ENCODE results near the gene WNK3. TPM values are rescaled to one million over a fixed set of nuclear protein-coding genes. Genes with fewer than 3 reads are reported as not detected.

WNK3 gene
- total and polyA plus RNA-seq, 9 of the 15 experiments (the other 6 are each of a cell fraction or from before 2014, with no cell fraction given) = under 0.01 to 0.02 (median 0.01) TPM; not detected in 4

- no peaks in the 10 kb centered on the region for H4K20me1 ChIP-seq (replicated peaks; ENCODE audit: control insufficient read depth, insufficient read depth, low read length)
- H2AFZ ChIP-seq (ENCODE audit: low read depth, low read length) = no peak overlapping the region
- peaks cover 0 to 5% of the 10 kb centered on the region in 2 experiments; a peak in 2 of 5 replicates for H3K4me1 ChIP-seq (replicated peaks in 1 of 2; ENCODE audit: control insufficient read depth in 2 of 2, insufficient read depth in 2 of 2, low read length in 2 of 2)
- FAIRE-seq (no peak), ATAC-seq (no peak), DNase-seq (ENCODE audit: extremely low read depth in 1 of 4, low spot score in 3 of 4) (no peak)
- CTCF ChIA-PET (ENCODE audit: low intra/inter-chr PET ratio) = no interaction called here
- BruUV-seq (replicated peaks) = no TSS peak
- H3K9me1 ChIP-seq (ENCODE audit: control insufficient read depth, insufficient read depth, low read length) = no peaks in the 10 kb centered on the region
- H3K9ac ChIP-seq (ENCODE audit: insufficient read depth in 1 of 2, low read depth in 2 of 2, low read length in 2 of 2) = no peak overlapping the region
- in situ Hi-C loops (cut with MboI) = no loop called here
- H3K9me3 ChIP-seq (replicated peaks; ENCODE audit: control insufficient read depth, insufficient read depth, low read depth, low read length) = no peaks in the 10 kb centered on the region
- intact Hi-C loops (cut with micrococcal nuclease) = no loop called here
- H3K79me2 ChIP-seq (ENCODE audit: control insufficient read depth, insufficient read depth, low read length) = peaks cover 52% of the 10 kb centered on the region
- TF ChIP-seq RBM25 (IDR thresholded peaks at IDR 0.05; ENCODE audit: low read depth, low read length, severe bottlenecking) = peak; percentile 54
- TF ChIP-seq, protein P1, sequence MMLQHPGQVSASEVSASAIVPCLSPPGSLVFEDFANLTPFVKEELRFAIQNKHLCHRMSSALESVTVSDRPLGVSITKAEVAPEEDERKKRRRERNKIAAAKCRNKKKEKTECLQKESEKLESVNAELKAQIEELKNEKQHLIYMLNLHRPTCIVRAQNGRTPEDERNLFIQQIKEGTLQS (IDR thresholded peaks at IDR 0.05) = no peak
- TF ChIP-seq, protein P1 (CRISPR knock-in tag; conservative IDR thresholded peaks at IDR 0.05) = no peak
- no peaks in the 10 kb centered on the region for H3K27me3 ChIP-seq (ENCODE audit: control insufficient read depth in 2 of 2, insufficient read depth in 2 of 2, low read length in 2 of 2)
- WGBS (ENCODE audit: insufficient coverage, low coverage, missing lambda C conversion rate) = 19% methylated on average over 5 of the region's 5 CpGs
- H3K4me3 ChIP-seq = no peak overlapping the region
- H3K36me3 ChIP-seq (ENCODE audit: control insufficient read depth, insufficient read depth, low read length) = peaks cover 7% of the 10 kb centered on the region; the same call in 1 of the 3 replicates
- H3K4me2 ChIP-seq (ENCODE audit: insufficient read depth, low read length) = no peak overlapping the region
- POLR2A ChIA-PET = no interaction called here
- no peak overlapping the region for H3K27ac ChIP-seq (ENCODE audit: extremely low read depth, low read depth, low read length)
Observed at GRCh38 chrX:54178100-54178940, 179.5 kb downstream of the WNK3 start.

DNA sequence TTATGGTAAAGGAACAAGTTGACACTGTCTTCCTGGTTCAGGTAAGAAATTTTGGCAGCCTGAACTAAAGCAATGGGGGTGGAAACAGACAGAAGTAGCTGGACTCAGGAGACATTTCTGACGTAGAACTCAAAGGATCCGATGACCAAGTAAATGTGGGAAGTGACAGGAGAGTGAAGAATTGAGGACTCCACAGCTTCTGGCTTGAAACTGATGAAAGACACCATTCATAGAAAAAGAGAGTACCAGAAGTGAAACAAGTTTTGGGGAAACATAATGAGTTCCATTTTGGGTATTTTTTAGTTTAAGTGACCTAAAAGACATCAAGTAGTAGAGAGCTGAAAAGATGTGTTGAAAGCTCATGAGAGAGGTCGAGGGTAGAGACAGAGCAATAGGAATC is 180.5 kb downstream of the WNK3 start:
- TF ChIP-seq MED1 (CRISPR knock-in tag; IDR thresholded peaks at IDR 0.05; ENCODE audit: borderline replicate concordance) (no peak), ZBTB1 (CRISPR knock-in tag; IDR thresholded peaks at IDR 0.05; ENCODE audit: borderline replicate concordance, low read depth) (no peak), ZHX1 (conservative IDR thresholded peaks at IDR 0.05; ENCODE audit: low read length) (no peak), ZNF583 (CRISPR knock-in tag; IDR thresholded peaks at IDR 0.05) (no peak), SMARCA4 (IDR thresholded peaks at IDR 0.05) (no peak), ZNF354B (CRISPR knock-in tag; IDR thresholded peaks at IDR 0.05) (no peak)
- Histone ChIP-seq H2AFZ (ENCODE audit: low read depth, low read length) (no peak overlapping the region), H3K4me1 (replicated peaks in 1 of 2; ENCODE audit: control insufficient read depth in 2 of 2, insufficient read depth in 2 of 2, low read length in 2 of 2) (peaks cover 0 to 2% of the 10 kb centered on the region in 2 experiments; a peak in 2 of 5 replicates), H3K4me3 (no peak overlapping the region), H3K79me2 (ENCODE audit: control insufficient read depth, insufficient read depth, low read length) (peaks cover 44% of the 10 kb centered on the region), H3K9me1 (ENCODE audit: control insufficient read depth, insufficient read depth, low read length) (no peaks in the 10 kb centered on the region), H3K9me3 (replicated peaks; ENCODE audit: control insufficient read depth, insufficient read depth, low read depth, low read length) (no peaks in the 10 kb centered on the region), H3K4me2 (ENCODE audit: insufficient read depth, low read length) (no peak overlapping the region), H4K20me1 (replicated peaks; ENCODE audit: control insufficient read depth, insufficient read depth, low read length) (no peaks in the 10 kb centered on the region), H3K9ac (ENCODE audit: insufficient read depth in 1 of 2, low read depth in 2 of 2, low read length in 2 of 2) (no peak overlapping the region), H3K27me3 (ENCODE audit: control insufficient read depth in 2 of 2, insufficient read depth in 2 of 2, low read length in 2 of 2) (no peaks in the 10 kb centered on the region), H3K36me3 (ENCODE audit: control insufficient read depth, insufficient read depth, low read length) (peaks cover 7% of the 10 kb centered on the region; the same call in 1 of the 3 replicates), H3K27ac (ENCODE audit: extremely low read depth, low read depth, low read length) (no peak overlapping the region)
- 30% methylated on average over 1 of the region's 3 CpGs for WGBS (ENCODE audit: insufficient coverage, low coverage, missing lambda C conversion rate)
- ATAC-seq (no peak), FAIRE-seq (no peak), DNase-seq (ENCODE audit: extremely low read depth in 1 of 4, low spot score in 3 of 4) (no peak)
- no TSS peak for BruUV-seq (replicated peaks)
- in situ Hi-C loops (cut with MboI) = no loop called here
- intact Hi-C loops (cut with micrococcal nuclease) = no loop called here
- ChIA-PET CTCF (ENCODE audit: low intra/inter-chr PET ratio) (no interaction called here), POLR2A (no interaction called here)
